Measurements from ENCODE around the gene MKLN1. TPM values are rescaled to one million over a fixed set of nuclear protein-coding genes. Genes with fewer than 3 reads are reported as not detected.

Gene MKLN1
- total RNA-seq, 1 experiment from 2014 or later, result 48.5 TPM

Other genes with a start within 250 kb of the MKLN1 start
- 37.5 TPM for gene PODXL, start 228.8 kb downstream of the MKLN1 start, total RNA-seq (2021; ENCODE audit: unreplicated experiment)

All from HCT116 (cell line).